HK-2 (cell line): ENCODE data around the gene MEIOC.
"Not testable (repeated sequence)": the region's sequence is repeated elsewhere in the genome, so short reads cannot be mapped to it uniquely, and the experiment has no call there.

Source experiments
- DNase-seq: peaks from one replicate; pipeline ENCODE4 v3.0.0-alpha.2; 2018; ENCODE audit not compliant: unreplicated experiment

Gene MEIOC

DNA sequence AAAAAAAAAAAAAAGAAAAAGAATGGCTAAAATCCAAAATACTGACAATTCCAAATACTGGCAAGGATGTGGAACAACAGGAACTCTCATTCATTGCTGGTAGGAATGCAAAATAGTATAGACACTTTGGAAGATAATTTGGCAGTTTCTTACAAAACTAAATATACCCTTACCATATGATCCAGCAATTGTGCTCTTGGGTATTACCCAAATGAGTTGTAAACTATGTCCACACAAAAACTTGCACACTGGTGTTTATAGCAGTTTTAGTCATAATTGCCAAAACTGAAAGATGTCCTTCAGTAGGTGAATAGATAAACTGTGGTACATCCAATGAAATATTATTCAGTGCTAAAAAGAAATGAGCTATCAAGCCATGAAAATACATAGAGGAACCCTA lies 8.5 kb upstream of the MEIOC start:
- no peak for DNase-seq

DNA sequence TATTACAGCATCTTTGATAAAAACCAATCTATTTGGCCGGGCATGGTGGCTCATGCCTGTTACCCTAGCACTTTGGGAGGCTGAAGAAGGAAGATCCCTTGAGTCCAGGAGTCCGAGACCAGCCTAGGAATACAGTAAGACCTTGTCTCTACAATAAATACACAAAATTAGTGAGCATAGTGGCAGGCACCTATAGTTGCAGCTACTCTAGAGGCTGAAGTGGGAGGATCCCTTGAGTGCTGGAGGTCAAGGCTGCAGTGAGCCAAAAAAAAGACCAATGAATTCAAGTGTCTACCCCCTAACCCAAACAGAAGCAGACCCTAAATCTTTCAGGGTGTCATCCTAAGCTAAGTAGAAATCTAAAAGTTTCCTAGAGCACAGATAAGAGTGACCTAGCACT lies 7.3 kb upstream of the MEIOC start:
- DNase-seq: no peak

DNA sequence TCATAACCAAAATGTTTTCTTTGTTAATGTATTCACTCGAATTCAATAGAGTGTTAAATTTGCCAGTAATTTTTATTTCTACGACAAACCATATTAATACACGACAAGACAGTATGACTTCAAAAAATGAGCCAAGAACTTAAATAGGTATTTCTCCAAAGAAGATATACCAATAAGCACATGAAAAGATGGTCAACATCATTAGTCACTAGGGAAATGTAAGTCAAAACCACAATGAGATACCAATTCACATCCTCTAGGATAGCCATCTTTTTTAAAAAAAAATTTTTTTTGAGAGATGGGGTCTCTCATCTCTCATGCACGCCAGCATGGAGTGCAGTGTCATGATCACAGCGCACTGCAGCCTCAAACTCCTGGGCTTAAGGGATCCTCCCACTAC lies 5.0 kb upstream of the MEIOC start:
- DNase-seq: no peak

DNA sequence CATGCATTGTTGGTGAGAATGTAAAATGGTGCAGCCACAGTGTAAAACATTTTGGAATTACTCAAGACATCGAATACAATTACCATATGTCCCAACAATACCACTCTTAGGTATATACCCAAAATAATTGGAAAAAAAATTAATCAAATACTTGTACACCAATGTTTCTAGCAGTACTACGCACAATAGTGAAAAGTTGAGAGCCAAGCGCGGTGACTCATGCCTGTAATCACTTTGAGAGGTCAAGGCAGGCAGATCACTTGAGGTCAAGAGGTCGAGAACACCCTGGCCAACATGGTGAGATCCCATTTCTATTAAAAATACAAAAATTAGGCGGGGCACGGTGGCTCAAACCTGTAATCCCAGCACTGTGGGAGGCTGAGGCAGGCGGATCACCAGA lies 3.5 kb upstream of the MEIOC start:
- DNase-seq: no peak

DNA sequence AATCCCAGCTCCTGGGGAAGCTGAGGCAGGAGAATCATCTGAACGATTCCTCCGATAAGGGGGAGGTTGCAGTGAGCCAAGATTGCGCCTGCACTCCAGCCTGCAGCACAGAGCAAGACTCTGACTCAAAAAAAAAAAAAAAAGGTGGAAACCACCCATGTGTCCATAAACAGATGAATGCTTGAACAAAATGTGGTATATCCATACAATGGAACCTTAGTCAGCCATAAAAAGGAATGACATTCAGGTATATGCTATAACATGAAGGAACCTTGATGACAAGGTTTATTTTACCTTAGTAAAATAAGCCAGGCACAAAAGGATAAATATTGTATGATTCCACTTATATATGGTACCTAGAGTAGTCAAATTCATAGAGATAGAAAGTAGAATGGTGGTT lies 2.9 kb upstream of the MEIOC start:
- no peak for DNase-seq

- no peak for DNase-seq
Measured at GRCh38 chr17:44653954-44654353, 2.3 kb upstream of the MEIOC start.

DNA sequence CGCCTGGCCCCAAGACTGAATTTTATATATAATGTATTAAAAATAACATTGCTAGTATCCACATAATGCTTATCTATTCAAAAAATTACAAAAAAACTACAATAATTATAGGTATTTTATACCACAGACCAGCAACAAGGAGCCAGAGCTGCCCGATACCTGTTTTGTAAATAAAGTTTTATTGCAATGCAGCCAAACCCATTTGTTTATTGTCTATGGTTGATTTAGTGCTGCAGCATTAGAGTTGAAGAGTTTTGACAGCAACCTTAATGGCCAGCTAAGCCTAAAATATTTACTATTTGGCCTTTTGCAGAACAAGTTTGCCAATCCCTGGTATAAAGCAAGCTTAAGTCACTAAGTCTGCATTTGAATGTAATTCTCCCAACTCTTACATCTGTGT lies 5.6 kb downstream of the MEIOC start:
- DNase-seq: no peak

GRCh38 chr17:44663095-44663494 lies 6.8 kb downstream of the MEIOC start:
- no peak for DNase-seq

DNA sequence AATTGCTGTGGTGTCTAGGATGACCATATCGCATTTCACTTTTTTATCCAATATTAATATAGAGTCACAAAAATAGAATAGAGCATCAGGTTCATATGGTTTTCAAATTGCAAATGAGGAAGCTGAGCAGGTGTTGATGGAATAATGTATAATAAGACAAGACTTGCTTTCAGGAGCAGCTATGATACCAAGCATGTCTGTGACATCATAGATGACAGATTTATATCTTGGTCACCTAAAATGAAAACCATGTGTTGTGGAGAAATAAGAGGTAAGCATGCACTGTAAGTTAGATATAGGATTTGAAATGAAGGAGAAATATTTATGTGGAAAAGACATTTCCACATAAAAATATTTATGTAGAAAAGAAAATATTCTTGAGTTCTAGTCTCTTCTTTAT lies 8.6 kb downstream of the MEIOC start:
- no peak for DNase-seq

DNA sequence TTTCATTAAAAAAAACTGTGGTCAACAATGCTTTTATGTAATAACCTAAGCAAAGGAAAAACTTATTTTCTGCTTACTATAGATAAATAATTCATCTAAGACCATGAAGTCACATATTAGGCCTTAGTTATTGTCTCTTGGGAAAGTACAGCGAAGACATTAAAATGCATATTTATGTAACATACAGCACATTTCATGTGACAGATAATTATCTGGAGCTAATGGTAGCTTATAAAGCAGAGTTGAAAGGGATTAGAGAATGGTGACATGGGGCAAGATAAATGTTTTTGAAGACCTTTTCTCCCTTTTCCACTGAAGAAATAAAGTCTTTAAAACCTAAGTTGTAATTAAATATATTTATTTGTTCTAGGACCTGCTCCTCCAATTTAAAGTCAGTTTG lies 9.7 kb downstream of the MEIOC start:
- DNase-seq: no peak

GRCh38 chr17:44672479-44673093 lies 16.3 kb downstream of the MEIOC start:
- DNase-seq: no peak

DNA sequence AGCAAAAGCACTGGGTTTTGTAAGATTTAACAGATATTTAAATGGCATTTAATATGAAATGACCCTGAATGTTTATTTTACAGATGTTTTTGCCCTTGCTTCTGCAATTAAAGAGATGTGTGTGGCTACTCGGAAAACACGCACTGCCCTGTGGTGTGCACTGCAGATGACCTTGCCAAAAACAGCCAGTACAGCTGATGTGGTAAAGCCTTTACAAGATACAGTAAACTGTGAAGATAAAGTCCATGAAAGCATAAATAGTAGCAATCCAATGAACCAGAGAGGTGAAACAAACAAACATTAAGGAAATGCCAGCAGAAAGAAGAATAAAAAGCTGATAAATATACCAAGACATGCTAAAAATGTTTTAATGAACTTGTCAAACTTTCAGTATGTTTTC lies 17.6 kb downstream of the MEIOC start:
- DNase-seq: no peak

DNA sequence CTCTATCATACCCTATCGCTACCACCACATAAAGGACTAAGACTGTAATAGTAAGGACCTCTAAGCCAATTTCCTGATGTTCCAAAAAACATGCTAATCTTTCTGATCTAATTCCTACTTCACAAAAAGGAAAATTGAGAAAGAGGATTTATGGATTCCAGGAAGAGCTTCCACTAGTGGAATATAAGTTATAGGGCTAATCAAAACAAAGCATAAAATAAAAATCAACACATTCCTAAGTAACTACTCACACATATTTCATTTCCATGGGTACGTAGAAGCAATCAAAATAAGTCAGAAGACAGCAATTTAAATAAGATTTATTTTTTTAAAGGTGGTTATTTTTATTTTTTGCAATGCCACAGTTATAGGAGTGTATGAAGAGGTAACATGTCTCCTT lies 20.9 kb downstream of the MEIOC start:
- DNase-seq: no peak

DNA sequence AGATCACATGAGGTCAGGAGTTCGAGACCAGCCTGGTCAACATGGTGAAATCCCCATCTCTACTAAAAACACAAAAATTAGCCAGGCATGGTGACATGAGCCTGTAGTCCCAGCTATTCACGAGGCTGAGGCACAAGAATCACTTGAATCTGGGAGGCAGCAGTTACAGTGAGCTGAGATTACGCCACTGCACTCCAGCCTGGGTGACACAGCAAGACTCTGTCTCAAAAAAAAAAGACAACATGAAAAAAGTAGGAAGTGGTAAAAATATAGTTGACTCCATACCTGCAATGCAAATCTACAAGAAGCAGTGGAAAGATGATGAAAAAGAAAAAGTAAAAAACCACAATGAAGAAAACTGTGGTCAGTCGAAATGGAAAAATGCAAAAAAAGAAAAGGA lies 27.0 kb downstream of the MEIOC start:
- DNase-seq: not testable (repeated sequence)

DNA sequence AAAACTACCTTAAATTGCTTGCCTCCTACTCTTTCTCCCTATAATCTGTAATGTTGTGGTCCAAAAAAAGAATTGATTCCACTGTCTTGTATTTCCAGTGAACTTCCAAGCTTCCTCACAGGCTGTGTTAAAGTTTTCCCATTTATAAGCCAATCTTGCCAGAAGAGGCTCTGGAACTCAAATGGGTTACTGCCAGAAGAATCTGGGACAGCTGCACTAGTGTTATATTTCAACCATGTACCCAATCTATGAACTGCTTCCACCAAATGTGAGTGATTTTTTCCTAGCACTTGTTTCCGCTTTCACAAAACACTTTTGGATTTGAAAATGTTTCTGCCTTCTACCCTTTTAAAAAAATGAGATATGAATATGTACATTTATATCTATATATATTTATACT lies 31.5 kb downstream of the MEIOC start:
- DNase-seq: no peak

DNA sequence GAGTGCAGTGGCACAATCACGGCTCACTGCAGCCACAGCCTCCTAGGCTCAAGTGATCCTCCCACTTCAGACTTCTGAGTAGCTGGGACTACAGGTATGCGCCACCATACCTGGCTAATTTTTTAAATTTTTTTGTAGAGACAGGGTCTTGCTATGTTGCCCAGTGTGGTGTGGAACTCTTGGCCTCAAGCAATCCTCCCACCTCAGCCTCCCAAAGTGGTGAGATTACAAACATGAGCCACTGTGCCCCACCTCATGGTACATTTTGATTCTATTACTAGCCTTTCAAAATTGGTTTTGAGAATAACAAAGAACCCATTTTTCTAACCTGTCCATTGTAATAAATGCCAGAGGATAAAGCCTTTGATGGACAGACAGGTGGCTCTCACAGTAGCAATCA lies 31.9 kb downstream of the MEIOC start:
- DNase-seq: no peak

DNA sequence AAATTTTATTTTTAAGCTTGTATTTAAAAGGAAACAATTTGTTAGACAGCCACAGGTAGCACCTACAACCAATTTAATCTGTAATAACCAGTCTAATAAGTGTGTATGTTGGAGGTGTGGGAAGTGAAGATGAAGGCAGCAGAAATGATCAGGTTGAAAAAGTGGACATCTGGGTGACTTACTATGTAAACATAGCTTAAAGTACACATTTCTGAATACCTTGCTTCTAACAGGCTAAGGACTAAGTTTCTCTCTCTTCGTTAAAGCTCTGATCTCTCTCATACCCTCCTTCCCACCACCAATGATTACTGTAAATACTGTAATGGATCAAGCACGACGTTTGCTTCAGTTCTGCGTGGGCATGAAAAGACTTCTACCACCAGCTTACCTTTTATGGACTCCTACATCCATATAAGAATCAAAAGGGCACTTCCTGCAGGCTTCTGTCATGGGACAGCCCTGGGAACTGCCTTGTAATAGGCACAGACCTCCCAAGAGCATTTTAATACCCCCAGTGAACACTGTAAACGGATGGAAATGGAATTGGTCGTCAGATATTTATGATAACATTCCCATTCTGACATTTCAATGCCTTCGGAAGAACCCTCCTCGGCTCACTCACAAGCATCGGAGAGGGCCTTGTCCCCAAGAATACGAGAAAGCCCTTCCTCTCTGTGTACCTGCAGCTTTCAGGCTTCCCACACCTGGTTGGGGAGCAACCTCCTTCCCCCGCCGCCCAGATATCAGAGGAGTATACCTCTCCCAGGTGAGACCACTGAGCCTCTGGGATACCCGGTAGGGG lies 32.6 kb downstream of the MEIOC start:
- DNase-seq: no peak

DNA sequence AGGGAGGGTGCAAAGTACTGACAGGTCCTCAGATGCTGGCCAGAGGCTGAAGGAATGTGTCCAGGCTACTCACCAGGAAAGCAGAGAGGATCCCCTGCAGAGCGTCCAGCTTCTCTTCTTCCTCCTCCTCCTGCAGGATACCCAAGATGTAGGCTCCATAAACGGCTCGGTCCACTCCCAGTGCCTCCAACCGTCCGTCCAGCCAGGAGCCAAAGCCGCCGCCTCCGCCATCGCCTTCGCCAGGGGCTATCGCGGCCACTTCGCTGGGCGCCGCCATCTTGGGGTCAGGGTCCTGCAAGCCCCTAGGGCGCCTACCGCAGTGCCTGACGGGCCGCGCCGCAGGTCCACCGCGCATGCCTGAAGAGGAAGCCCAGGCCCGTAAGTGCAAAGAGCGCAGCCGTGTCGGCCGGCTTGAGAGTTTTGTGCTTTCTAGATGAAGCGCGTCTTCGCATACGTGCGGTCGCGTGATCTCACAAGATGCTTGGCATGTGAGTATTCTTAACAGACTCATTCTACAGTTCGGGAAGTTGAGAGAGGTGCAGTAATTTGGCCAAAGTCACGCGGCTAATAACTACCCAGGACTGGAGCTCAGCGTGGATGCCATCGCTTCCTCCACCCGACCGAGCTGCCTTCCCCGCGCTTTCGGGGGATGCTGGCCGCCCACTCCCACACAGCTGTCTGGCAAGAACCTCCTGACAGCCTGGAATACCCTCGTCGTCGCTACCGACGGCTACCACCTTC lies 33.4 kb downstream of the MEIOC start, which contains the start of gene CCDC43:
Gene CCDC43 (minus strand): TSS at position 300 of the 741 bp plus-strand sequence. CDS start 23 bp downstream, at position 277.
- DNase-seq: peak; percentile 93

GRCh38 chr17:44690746-44691306 lies 34.6 kb downstream of the MEIOC start:
- not testable (repeated sequence) for DNase-seq

DNA sequence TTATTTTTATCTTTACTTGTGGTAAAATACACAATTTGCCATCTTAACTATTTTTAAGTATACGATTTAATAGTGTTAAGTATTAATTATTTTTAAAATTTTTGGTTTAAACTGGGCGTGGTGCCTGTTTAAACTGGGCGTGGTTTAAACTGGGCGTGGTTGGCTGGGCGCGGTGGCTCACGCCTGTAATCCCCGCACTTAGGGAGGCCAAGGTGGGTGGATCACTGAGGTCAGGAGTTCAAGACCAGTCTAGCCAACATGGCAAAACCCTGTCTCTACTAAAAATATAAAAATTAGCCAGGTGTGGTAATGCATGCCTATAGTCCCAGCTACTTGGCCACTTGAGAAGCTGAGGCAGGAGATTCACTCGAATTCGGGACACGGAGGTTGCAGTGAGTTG lies 37.3 kb downstream of the MEIOC start:
- no peak for DNase-seq

DNA sequence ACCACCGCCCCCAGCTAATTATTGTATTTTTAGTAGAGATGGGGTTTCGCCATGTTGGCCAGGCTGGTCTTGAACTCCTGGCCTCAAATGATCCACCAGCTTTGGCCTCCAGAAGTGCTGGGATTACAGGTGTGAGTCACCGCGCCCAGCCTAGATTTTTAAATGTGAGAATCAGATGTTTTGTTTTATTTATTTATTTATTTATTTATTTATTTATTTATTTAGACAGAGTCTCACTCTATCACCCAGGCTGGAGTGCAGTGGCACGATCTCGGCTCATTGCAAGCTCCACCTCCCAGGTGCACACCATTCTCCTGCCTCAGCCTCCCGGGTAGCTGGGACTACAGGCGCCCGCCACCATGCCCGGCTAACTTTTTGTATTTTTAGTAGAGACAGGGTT lies 44.0 kb downstream of the MEIOC start:
- DNase-seq: not testable (repeated sequence)

GRCh38 chr17:44707755-44708400 lies 51.6 kb downstream of the MEIOC start:
- DNase-seq: no peak
